Measurements from ENCODE around the gene AAK1. TPM values are rescaled to one million over a fixed set of nuclear protein-coding genes. Genes with fewer than 3 reads are reported as not detected.
"Not testable (repeated sequence)": the region's sequence is repeated elsewhere in the genome, so short reads cannot be mapped to it uniquely, and the experiment has no call there.

The AAK1 gene
- total RNA-seq, 6 experiments from 2014 or later, result 96.6 to 123 (median 108) TPM

GRCh38 chr2:69624131-69624530, 19.4 kb downstream of the AAK1 start:
- Mint-ChIP-seq H3K36me3 (ENCODE audit: low read depth) (peaks cover 18% of the 10 kb centered on the region), H3K27ac (no peak overlapping the region), H3K9me3 (peaks cover 9% of the 10 kb centered on the region), H3K4me3 (no peak overlapping the region), H3K27me3 (ENCODE audit: insufficient read depth) (peaks cover 1% of the 10 kb centered on the region; the same call in 1 of the 2 replicates), H3K4me1 (ENCODE audit: low read depth) (no peaks in the 10 kb centered on the region; the same call in 1 of the 2 replicates)
- no peak for DNase-seq
- TF ChIP-seq CTCF (IDR thresholded peaks at IDR 0.05), result no peak

DNA sequence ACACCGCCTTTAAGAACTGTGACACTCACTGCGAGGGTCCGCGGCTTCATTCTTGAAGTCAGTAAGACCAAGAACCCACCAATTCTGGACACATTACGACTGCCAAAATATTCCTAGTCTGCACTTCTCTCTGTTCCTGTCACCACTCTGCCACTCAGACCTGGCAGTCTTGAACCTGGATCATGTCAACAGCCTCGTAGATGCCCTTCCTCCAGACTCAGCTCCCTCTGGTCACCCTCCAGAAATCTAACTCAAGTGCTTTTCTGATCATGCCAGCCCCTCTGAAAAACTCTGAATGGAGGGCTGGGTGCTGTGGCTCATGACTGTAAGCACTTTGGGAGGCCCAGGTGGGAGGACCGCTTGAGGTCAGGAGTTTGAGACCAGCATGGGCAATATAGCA, 20.3 kb downstream of the AAK1 start:
- no peak overlapping the region for H3K27ac Mint-ChIP-seq
- H3K36me3 Mint-ChIP-seq (ENCODE audit: low read depth), result peaks cover 18% of the 10 kb centered on the region
- no peak overlapping the region for H3K4me3 Mint-ChIP-seq
- peaks cover 9% of the 10 kb centered on the region for H3K9me3 Mint-ChIP-seq
- peaks cover 1% of the 10 kb centered on the region; the same call in 1 of the 2 replicates for H3K27me3 Mint-ChIP-seq (ENCODE audit: insufficient read depth)
- no peak for TF ChIP-seq CTCF (IDR thresholded peaks at IDR 0.05)
- DNase-seq, result no peak
- H3K4me1 Mint-ChIP-seq (ENCODE audit: low read depth), result no peaks in the 10 kb centered on the region; the same call in 1 of the 2 replicates

DNA sequence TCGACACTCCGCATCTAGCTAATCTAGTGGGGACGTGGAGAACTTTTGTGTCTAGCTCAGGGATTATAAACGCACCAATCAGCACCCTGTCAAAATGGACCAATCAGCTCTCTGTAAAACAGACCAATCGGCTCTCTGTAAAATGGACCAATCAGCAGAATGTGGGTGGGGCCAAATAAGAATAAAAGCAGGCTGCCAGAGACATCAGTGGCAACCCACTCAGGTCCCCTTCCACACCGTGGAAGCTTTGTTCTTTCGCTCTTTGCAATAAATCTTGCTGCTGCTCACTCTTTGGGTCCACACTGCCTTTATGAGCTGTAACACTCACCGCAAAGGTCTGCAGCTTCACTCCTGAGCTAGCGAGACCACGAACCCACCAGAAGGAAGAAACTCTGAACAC, 20.7 kb downstream of the AAK1 start:
- not testable (repeated sequence) for H3K27ac Mint-ChIP-seq; H3K27me3 Mint-ChIP-seq (ENCODE audit: insufficient read depth); H3K9me3 Mint-ChIP-seq; H3K4me3 Mint-ChIP-seq; H3K4me1 Mint-ChIP-seq (ENCODE audit: low read depth); DNase-seq
- peaks cover 18% of the 10 kb centered on the region for H3K36me3 Mint-ChIP-seq (ENCODE audit: low read depth)

DNA sequence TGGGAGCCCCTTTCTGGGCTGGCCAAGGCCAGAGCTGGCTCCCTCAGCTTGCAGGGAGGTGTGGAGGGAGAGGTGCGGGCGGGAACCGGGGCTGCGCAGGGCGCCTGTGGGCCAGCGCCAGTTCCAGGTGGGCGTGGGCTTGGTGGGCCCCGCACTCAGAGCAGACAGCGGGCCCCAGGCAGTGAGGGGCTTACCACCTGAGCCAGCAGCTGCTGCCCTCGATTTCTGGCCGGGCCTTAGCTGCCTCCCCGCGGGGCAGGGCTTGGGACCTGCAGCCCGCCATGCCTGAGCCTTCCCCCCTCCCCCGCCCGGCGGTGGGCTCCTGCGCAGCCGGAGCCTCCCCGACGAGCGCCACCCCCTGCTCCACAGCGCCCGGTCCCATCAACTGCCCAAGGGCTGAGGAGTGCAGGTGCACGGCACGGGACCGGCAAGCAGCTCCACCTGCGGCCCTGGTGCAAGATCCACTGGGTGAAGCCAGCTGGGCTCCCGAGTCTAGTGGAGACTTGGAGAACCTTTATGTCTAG, 21.5 kb downstream of the AAK1 start:
- H3K36me3 Mint-ChIP-seq (ENCODE audit: low read depth), result peaks cover 18% of the 10 kb centered on the region
- not testable (repeated sequence) for H3K27ac Mint-ChIP-seq; H3K4me1 Mint-ChIP-seq (ENCODE audit: low read depth); H3K27me3 Mint-ChIP-seq (ENCODE audit: insufficient read depth); H3K4me3 Mint-ChIP-seq; H3K9me3 Mint-ChIP-seq; DNase-seq

DNA sequence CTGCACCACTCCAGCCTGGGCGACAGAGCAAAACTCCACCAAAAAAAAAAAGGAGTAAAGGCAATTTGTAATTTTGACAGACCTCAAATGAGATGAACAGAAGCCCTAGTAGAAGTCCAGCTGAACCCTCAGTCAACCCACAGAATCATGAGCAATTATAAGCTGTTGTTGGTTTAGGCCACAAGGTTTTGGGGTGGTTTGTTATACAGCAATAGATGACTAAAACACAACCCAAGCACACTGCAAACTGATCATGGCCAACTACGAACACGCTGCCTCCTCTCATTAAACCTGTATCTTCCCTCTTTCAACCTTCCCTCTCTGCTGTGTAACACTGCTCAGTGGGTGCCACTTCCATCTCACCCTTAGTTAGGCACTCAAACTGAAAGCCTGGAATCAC, 22.1 kb downstream of the AAK1 start:
- Mint-ChIP-seq H3K36me3 (ENCODE audit: low read depth) (peaks cover 18% of the 10 kb centered on the region), H3K4me3 (no peak overlapping the region), H3K27me3 (ENCODE audit: insufficient read depth) (peaks cover 1% of the 10 kb centered on the region), H3K4me1 (ENCODE audit: low read depth) (no peaks in the 10 kb centered on the region; the same call in none of the 2 replicates), H3K9me3 (peaks cover 9% of the 10 kb centered on the region), H3K27ac (no peak overlapping the region)
- no peak for TF ChIP-seq CTCF (IDR thresholded peaks at IDR 0.05)
- DNase-seq, result no peak

GRCh38 chr2:69620870-69621269, 22.7 kb downstream of the AAK1 start:
- Mint-ChIP-seq H3K27me3 (ENCODE audit: insufficient read depth) (peaks cover 1% of the 10 kb centered on the region), H3K4me3 (no peak overlapping the region), H3K4me1 (ENCODE audit: low read depth) (peaks cover under 1% of the 10 kb centered on the region), H3K36me3 (ENCODE audit: low read depth) (peaks cover 18% of the 10 kb centered on the region), H3K9me3 (peaks cover 9% of the 10 kb centered on the region), H3K27ac (no peak overlapping the region)
- TF ChIP-seq CTCF (IDR thresholded peaks at IDR 0.05), result no peak
- DNase-seq, result no peak

GRCh38 chr2:69619725-69620124, 23.8 kb downstream of the AAK1 start:
- Mint-ChIP-seq H3K36me3 (ENCODE audit: low read depth) (peaks cover 24% of the 10 kb centered on the region), H3K9me3 (peaks cover 9% of the 10 kb centered on the region), H3K4me1 (ENCODE audit: low read depth) (peaks cover 11% of the 10 kb centered on the region), H3K27ac (no peak overlapping the region), H3K4me3 (no peak overlapping the region), H3K27me3 (ENCODE audit: insufficient read depth) (peaks cover 1% of the 10 kb centered on the region)
- DNase-seq, result no peak
- TF ChIP-seq CTCF (IDR thresholded peaks at IDR 0.05), result no peak

All from HFFc6 (cell line).